ENCODE data around the gene RBMS1.

Gene RBMS1

GRCh38 chr2:160365716-160366367 lies 127.8 kb downstream of the RBMS1 start:
- in situ Hi-C loops (cut with MboI; ENCODE audit: low sequenced_read_pairs) = no loop called here

- in situ Hi-C loops (cut with MboI; ENCODE audit: low sequenced_read_pairs) = no loop called here
These were observed 129.2 kb downstream of the RBMS1 start for GRCh38 chr2:160364364-160364763.

- in situ Hi-C loops (cut with MboI; ENCODE audit: low sequenced_read_pairs) = no loop called here
These were observed 129.6 kb downstream of the RBMS1 start for GRCh38 chr2:160363961-160364360.

- in situ Hi-C loops (cut with MboI; ENCODE audit: low sequenced_read_pairs) = no loop called here
These were observed 130.6 kb downstream of the RBMS1 start for GRCh38 chr2:160363055-160363454.

- in situ Hi-C loops (cut with MboI; ENCODE audit: low sequenced_read_pairs) = no loop called here
These were observed 131.1 kb downstream of the RBMS1 start for GRCh38 chr2:160362541-160362940.

GRCh38 chr2:160362018-160362417 lies 131.6 kb downstream of the RBMS1 start:
- in situ Hi-C loops (cut with MboI; ENCODE audit: low sequenced_read_pairs) = no loop called here

- in situ Hi-C loops (cut with MboI; ENCODE audit: low sequenced_read_pairs) = no loop called here
These were observed 133.4 kb downstream of the RBMS1 start for GRCh38 chr2:160360089-160360757.

GRCh38 chr2:160358046-160358445 lies 135.6 kb downstream of the RBMS1 start:
- in situ Hi-C loops (cut with MboI; ENCODE audit: low sequenced_read_pairs) = no loop called here

- in situ Hi-C loops (cut with MboI; ENCODE audit: low sequenced_read_pairs) = no loop called here
These were observed 137.1 kb downstream of the RBMS1 start for GRCh38 chr2:160356485-160356884.

- in situ Hi-C loops (cut with MboI; ENCODE audit: low sequenced_read_pairs) = no loop called here
These were observed 138.5 kb downstream of the RBMS1 start for GRCh38 chr2:160355080-160355479.

- in situ Hi-C loops (cut with MboI; ENCODE audit: low sequenced_read_pairs) = no loop called here
These were observed 138.9 kb downstream of the RBMS1 start for GRCh38 chr2:160354677-160355076.

- in situ Hi-C loops (cut with MboI; ENCODE audit: low sequenced_read_pairs) = no loop called here
These were observed 139.8 kb downstream of the RBMS1 start for GRCh38 chr2:160353813-160354212.

GRCh38 chr2:160353166-160353565 lies 140.4 kb downstream of the RBMS1 start:
- in situ Hi-C loops (cut with MboI; ENCODE audit: low sequenced_read_pairs) = no loop called here

- in situ Hi-C loops (cut with MboI; ENCODE audit: low sequenced_read_pairs) = no loop called here
These were observed 141.1 kb downstream of the RBMS1 start for GRCh38 chr2:160352500-160352899.

- in situ Hi-C loops (cut with MboI; ENCODE audit: low sequenced_read_pairs) = no loop called here
These were observed 141.7 kb downstream of the RBMS1 start for GRCh38 chr2:160351956-160352355.

GRCh38 chr2:160349306-160349705 lies 144.3 kb downstream of the RBMS1 start:
- in situ Hi-C loops (cut with MboI; ENCODE audit: low sequenced_read_pairs) = no loop called here

- in situ Hi-C loops (cut with MboI; ENCODE audit: low sequenced_read_pairs) = no loop called here
These were observed 146.2 kb downstream of the RBMS1 start for GRCh38 chr2:160347269-160347863.

GRCh38 chr2:160345071-160345764 lies 148.4 kb downstream of the RBMS1 start:
- in situ Hi-C loops (cut with MboI; ENCODE audit: low sequenced_read_pairs) = no loop called here

GRCh38 chr2:160343404-160343803 lies 150.2 kb downstream of the RBMS1 start:
- in situ Hi-C loops (cut with MboI; ENCODE audit: low sequenced_read_pairs) = no loop called here

GRCh38 chr2:160339726-160340125 lies 153.9 kb downstream of the RBMS1 start:
- in situ Hi-C loops (cut with MboI; ENCODE audit: low sequenced_read_pairs) = no loop called here

- in situ Hi-C loops (cut with MboI; ENCODE audit: low sequenced_read_pairs) = no loop called here
These were observed 154.5 kb downstream of the RBMS1 start for GRCh38 chr2:160338901-160339685.

Measured in hTERT RPE-1 (cell line).